SK-MEL-5 (cell line): Measurements from ENCODE around the gene TCF4. TPM values are rescaled to one million over a fixed set of nuclear protein-coding genes. Genes with fewer than 3 reads are reported as not detected.

Experiments
- DNase-seq: peaks from one replicate; pipeline ENCODE4 v3.0.0-alpha.2; 2016; ENCODE audit warnings: low read depth, low spot score
- in situ Hi-C: cut with HindIII; loops from 2 replicates; pipeline ENCODE4 v1.10.0; 2016; ENCODE audit warnings: low sequenced_read_pairs, high pct_unique_total_duplicates, low pct_unique_long_range_greater_than_20kb
- total RNA-seq: library from RNA; depleted of rRNA; stranded (reverse); fragments of >200 nt; shearing (Covaris generic); gene quantifications from 2 replicates; pipeline ENCODE4 v1.2.3, GENCODE V29; 2014

TCF4 gene
- total RNA-seq, 1 experiment from 2014 or later = 0.98 TPM

DNA sequence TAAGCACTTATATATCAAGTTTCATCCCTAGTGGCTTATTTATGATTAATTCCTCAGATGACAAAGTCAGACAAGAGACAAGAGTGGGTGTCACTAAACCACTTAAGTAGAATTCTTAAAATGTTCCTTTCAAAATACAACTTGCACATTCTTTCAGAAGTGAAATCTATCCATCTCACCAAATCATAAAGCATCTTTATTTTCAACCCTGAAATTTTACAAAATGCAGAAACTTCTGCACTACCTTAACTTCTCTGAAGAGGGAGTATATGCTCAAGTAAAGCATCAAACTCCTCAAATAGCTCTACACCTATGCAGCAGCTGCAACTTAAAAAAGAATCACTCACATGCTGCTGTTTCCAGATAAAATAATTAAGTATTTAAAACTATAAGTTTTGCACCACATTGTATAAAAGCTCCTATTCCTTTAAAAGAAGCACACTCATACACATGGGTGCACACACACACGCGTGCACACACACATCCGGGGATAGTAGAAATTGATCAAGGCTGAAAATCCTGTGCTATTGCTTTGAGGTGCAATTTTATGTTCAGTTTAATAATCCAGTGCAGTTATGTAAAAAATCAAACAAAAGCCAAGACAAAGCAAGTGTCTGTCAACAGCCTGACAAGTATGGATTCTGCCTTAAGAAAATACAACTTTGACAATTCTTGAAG, 244.5 kb downstream of the TCF4 start:
- peak; percentile 47 for DNase-seq
- in situ Hi-C loops = no loop called here

DNA sequence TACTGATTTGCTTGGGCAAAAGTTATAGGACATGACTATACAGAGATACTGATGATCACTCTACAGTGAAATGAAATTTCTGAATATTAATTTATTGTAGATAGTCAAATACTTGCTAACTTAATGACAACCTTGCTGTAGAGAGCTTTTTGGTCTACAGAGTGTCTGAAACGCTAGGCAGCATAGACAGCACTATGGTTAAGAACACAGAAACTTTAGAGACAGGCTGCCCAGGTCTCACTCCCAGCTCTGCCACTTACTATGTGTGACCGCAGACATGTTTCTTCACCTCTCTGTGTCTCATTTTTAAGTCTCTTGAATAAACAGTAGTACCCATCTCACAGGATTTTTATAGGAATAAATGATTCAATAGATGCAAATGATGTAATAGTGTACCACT, 247.0 kb downstream of the TCF4 start:
- no peak for DNase-seq
- in situ Hi-C loops = no loop called here

DNA sequence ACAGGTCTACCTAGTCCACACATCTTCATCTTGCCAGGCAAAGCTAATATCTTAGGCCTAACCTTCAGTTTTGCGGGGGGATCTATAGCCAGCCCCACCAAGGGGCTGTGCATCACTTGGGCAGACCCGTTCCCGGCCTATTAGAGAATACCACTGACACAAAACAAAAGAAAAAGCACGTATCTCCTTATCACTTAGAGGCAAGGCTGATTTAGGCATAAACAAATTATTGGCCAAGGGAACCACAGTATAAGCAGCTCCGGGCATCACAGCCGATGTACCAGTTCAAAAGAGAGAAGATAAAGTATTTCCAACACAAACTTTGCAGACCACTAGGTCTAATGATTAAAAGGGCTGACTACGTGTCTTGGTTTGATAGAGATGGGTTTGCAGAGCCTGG, 248.0 kb downstream of the TCF4 start:
- DNase-seq = no peak
- in situ Hi-C loops = no loop called here

- DNase-seq = no peak
- in situ Hi-C loops = no loop called here
These were observed 248.9 kb downstream of the TCF4 start for GRCh38 chr18:55338978-55339650.

- in situ Hi-C loops = no loop called here
- DNase-seq = no peak
These were observed 250.0 kb downstream of the TCF4 start for GRCh38 chr18:55337908-55338521.

GRCh38 chr18:55337138-55337537, 250.9 kb downstream of the TCF4 start:
- DNase-seq = no peak
- in situ Hi-C loops = no loop called here

DNA sequence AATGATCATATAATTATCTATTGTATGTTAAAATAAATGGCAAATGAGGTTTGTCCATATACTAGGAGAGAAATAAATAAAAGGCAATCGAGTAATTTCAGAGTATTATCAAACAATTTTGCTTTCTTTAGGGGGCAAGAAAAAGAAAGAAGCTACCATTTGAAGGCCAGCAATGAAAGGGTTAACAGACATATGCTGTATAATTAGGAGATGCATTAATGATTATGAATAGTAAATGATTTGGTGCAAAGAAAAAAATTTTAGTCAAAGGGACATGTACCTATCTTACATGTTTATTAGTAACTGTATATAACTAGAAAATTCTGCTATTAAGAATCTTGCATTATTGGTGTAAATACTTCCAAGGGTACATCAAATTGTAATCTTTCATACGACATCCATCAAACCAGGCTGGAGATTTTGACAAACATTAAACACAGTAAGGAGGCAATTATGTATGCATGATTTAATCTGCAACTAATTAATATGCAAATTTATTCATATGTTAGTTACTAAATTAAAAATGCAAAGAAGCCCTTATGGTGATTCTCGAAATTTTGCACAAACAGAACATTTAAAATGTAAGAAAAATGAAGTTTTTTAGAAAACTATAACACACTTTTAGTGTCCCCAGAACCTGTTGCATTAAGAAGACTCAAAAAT, 251.4 kb downstream of the TCF4 start:
- in situ Hi-C loops = no loop called here

DNA sequence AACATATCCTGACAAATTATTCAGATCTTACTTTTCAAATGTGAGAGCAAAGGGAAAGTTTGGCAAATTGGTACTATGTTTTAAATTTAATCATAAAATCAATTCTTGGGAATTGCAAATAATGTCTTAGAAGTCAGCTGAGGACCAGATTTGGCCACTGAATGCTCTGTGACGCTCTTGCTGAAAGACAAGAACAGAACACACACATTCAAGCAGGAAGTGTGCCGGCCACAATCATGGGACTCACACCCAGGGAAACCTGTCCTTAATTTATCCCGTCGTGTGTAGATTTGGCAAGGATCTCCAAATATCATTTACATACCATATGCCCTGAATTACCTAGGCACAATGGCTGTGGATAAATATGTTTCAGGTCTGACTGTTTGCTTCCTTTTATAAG, 253.1 kb downstream of the TCF4 start:
- in situ Hi-C loops = no loop called here
- peak; percentile 38 for DNase-seq

More for the DNA sequence above, 251.4 kb downstream of the TCF4 start:
- DNase-seq = no peak

- in situ Hi-C loops = no loop called here
- no peak for DNase-seq
These were observed 256.7 kb downstream of the TCF4 start for GRCh38 chr18:55331301-55331700.

- DNase-seq = no peak
- in situ Hi-C loops = no loop called here
These were observed 259.7 kb downstream of the TCF4 start for GRCh38 chr18:55328301-55328700.

- in situ Hi-C loops = no loop called here
- no peak for DNase-seq
These were observed 260.5 kb downstream of the TCF4 start for GRCh38 chr18:55327454-55327853.

GRCh38 chr18:55326134-55326533, 261.9 kb downstream of the TCF4 start:
- in situ Hi-C loops = no loop called here
- DNase-seq = no peak

- no peak for DNase-seq
- in situ Hi-C loops = no loop called here
These were observed 263.8 kb downstream of the TCF4 start for GRCh38 chr18:55324166-55324565.

- no peak for DNase-seq
- in situ Hi-C loops = no loop called here
These were observed 264.7 kb downstream of the TCF4 start for GRCh38 chr18:55323051-55323994.

DNA sequence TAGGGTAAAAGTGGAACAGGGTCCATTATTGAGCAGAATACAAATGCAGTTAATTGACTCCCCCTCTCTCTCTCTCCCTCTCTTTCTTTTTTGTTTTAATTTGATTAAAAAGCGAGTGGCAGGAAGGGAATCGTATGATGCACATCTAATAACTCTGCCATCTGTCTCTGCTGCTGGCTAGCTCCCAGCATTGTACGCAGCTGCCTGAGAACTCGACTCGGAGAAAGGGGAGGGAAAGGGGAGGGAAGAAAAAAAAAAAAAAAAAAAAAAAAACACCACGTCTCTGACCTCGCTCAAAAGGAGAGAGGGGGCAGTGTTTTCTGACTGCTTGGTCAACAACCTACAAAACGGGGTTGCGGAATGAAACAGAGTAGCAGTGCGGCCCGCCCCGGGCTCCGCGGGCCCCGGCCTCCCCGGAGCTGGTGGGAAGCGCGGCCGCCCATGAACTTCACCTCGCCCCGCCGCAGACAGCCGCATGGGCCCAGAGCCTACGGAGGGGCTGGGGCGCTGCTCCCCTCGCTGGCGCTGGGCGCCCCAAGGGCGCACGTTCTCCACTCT, 265.7 kb downstream of the TCF4 start:
- DNase-seq = peak; percentile 32
- in situ Hi-C loops = no loop called here

DNA sequence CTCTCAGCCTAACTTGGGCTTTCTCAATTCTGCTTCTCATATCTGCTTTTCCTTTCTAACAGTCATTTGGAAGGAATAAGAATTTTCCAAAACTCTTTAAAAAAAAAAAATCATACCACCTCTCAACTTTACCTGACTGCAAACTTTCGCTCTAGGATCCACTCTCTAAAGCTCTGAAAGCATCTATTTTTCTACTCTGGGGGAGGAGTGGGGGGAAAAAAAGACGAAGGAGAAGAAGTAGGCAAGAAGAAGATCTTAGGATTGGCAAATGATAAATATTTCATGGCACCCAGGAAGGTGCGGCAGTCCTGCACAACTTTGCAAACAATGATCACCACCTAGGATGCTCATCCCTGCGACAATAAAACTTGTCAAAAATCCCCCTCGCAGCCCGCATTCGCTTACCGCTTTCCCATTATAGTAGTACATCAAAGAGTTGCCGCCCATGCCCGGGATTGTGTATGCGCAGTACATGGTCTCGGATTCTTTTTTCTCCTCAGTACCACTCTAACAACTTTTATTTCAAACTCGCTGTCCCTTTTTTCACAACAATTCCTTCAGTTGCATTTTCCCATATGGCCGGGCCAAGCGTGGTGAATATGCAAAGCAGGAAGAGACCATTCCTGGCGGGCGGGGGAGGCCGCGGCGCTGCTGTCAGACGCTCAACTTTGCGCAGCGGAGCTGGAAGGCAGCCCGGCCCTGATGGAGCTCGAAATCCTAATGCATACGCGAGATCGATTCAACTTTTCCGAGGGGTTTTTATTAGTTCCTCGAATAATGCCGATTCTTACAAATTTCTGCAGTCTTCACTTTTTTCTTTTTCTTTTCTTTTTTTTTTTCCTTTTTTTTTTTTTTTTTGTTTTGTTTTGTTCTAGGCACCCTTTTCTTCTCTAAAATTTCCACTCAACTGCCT, 266.5 kb downstream of the TCF4 start:
- peak; percentile 42 for DNase-seq
- in situ Hi-C loops = no loop called here
